IPS-NIHi7 (cell line): Measurements from ENCODE around the gene CIAO2B.
"Not testable (repeated sequence)": the region's sequence is repeated elsewhere in the genome, so short reads cannot be mapped to it uniquely, and the experiment has no call there.

Source experiments
- DNase-seq: peaks from one replicate; pipeline ENCODE4 v3.0.0; 2012; ENCODE audit warnings: mixed read lengths; ENCODE audit errors: extremely low spot score

Gene CIAO2B

GRCh38 chr16:66936889-66937554 is 2.8 kb upstream of the CIAO2B start:
- no peak for DNase-seq

GRCh38 chr16:66936462-66936861 is 2.3 kb upstream of the CIAO2B start:
- no peak for DNase-seq

- no peak for DNase-seq
Observed at GRCh38 chr16:66935314-66936011, 1.3 kb upstream of the CIAO2B start, which contains the start of gene CES2. TSS of gene CES2 (plus strand) at chr16:66935516. CDS start at chr16:66935636, 120 bp downstream.

DNA sequence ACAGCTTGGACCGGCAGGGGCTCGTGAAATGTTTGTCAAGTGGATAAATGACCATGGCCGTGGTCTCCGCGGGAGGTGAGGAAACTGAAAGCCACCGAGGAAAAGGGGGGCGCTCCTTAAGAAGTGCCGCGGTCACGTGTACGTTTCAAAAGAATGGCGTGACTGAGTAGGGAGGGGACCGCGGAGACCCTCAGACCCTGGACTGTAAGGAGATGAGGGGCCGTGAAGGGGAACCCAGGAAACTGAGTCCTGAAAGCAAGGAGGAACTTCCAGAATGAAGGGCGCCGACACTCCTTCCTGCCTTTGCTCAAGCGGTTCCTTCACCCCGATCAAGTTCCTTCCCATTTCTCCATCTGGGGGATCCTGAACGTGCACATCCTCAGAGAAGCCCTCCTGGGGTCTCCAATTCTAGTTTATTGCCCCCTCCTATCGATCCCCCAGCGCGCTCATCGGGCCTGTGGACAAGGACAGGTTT is 674 bp upstream of the CIAO2B start:
- not testable (repeated sequence) for DNase-seq

DNA sequence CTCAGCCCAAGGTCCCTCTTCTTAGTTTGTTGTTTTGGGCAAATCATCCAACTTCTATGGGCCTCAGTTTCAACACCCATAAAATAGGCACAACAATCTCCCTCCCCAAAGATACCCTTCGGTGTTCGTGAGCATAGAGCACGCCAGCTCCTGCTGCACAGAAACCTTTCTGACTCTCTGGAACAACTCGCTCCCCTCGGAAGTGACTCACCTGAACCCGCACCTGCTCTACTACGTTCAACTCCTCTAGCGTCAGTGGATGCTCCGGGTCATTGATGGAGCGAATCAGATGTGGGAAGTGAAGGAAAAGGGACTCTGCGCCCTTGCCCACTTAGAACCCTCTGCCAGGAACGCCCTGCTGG is 445 bp downstream of the CIAO2B start:
- no peak for DNase-seq

GRCh38 chr16:66932076-66932475 is 2.1 kb downstream of the CIAO2B start:
- no peak for DNase-seq

DNA sequence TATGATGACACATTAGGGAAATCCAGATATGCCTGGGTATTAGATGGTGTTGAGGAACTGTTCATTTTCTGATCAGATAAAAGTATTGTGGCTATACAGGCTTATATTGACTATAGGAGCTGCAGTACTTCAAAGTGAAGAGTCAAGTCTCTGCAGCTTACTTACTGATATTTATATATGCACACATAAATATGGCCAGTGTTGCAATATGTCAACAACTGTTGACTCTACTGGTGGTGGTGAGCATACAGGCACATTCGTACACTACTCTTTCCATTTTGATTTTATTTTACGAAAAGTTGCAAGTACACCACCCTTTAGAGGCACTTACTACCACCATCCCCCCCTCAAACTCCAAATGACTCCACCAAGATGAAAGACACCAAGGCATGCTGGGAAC is 2.5 kb downstream of the CIAO2B start:
- DNase-seq, result no peak

GRCh38 chr16:66930189-66930588 is 4.0 kb downstream of the CIAO2B start:
- DNase-seq, result no peak

GRCh38 chr16:66928702-66929388 is 5.4 kb downstream of the CIAO2B start:
- peak; percentile 65 for DNase-seq

- DNase-seq, result no peak
Observed at GRCh38 chr16:66927918-66928649, 6.1 kb downstream of the CIAO2B start.

GRCh38 chr16:66926961-66927436 is 7.2 kb downstream of the CIAO2B start:
- no peak for DNase-seq

- no peak for DNase-seq
Observed at GRCh38 chr16:66926171-66926947, 7.8 kb downstream of the CIAO2B start.

DNA sequence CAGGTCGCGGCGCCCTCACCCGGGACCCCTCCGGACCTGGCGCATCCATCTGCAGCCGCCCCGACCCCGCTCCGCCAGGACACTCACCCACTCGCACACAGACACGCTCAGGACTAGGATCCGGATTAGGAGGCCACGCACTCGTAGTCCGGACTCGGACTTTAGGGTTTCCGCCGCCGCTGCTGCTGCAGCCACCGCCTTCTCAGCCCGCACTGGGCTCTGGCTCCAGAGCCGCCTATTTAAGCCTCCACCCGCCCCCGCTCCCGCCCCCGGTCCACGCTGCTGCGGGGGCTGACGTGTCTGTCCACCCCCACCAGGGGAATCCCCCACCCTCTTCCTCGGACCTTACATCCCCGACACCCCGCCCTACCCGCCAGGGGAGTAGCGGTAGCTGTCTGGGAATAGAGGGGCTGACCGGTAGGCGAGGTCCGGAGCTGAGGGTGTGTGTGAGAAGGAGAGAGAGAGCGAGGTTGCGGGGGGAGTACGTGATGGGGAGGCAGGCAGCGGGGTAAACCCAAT is 8.8 kb downstream of the CIAO2B start, which contains the start of gene RRAD:
RRAD (minus strand) TSS at position 214 of the 519 bp plus-strand sequence. CDS start 356 bp downstream, outside the sequence.
- DNase-seq, result peak; percentile 54

DNA sequence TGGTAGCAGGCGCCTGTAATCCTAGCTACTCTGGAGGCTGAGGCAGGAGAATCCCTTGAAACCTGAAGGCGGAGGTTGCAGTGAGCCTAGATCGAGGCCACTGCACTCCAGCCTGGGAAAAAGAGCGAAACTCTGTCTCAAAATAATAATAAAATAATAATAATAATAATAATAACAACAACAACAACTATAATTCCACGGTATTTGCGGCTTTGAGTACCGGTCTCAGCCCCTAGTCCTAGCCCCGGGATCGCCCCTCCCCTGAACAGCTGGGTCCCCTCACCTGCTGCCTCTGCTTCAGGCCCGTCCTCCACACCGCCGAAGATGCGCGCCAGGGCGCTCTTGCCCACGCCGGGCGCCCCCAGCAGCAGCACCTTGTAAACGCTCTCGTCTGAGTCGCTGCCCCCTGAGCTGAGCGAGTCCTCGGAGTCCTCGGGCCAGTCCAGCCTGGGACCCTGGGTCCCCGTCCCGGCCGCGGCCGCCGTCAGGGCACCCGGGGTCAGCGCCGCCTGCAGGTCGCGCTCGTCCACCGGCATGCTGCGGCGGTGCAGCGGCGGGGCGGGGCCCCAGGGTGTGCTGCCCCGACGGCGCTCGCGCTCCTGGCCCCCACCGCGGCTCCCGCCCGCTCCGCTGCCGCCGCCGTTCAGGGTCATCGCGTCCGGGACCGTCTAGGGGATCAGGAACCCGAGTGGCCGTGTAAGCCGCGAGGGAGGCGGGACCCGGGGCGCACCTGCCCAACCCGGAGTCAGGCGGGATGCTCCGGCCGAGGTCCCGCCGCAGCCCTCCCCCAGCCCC is 9.5 kb downstream of the CIAO2B start:
- DNase-seq, result peak; percentile 91

DNA sequence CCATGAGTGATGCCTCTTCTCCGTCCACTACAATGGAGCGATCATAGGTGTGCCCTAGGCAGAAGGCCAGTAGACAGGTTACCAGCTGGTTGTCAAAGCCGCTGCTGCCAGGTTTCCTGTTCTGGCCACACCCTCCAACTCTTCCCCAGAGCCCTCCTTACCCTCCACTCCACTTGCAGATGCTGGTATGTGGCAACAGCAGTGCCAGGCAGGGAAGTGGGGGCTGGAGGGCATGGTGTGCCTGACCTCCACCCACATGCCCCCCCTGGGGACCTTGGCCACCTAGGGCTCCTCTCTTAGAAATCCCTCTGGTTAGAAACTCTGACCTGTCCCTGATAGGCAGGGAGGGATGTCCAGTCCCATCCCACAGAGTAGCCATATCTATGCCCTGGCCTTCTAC is 10.3 kb downstream of the CIAO2B start:
- no peak for DNase-seq

DNA sequence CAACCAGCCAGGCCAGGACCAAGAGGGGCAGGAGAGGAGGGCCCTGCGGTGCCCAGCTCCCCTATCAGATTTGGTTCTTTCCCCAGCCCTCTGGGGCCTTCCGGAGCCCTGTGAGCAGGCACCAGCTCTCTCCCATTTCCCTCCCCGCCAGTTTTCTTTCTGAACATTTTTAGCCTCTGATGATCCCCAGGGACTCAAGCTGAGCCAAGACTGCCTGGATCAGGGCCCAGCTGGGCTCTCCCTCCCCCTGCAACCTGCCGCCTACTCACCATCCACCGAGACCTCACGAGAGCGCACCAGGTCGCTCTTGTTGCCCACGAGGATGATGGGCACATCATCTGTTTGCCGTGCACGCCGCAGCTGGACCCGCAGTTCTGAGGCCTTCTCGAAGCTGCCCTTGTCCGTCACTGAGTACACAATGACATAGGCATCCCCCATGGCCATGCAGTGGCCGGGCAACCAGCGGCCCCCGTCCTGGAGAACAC is 10.9 kb downstream of the CIAO2B start:
- DNase-seq, result no peak

GRCh38 chr16:66921729-66922450 is 12.3 kb downstream of the CIAO2B start:
- no peak for DNase-seq

GRCh38 chr16:66920924-66921680 is 13.1 kb downstream of the CIAO2B start:
- no peak for DNase-seq

DNA sequence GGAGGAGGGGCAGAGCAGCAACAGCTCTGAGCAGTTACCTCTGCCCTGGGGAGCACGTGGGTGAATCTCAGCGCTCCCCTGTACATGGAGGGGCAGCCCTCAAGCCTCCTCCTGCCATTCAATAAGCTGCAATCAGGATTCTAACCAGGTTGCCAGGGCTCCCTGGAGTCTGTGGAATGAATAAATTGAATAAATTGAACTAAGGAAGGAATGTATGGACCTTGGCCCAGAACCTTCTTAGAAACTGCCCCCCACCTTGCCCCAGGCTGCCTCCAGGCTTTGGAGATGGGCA is 14.0 kb downstream of the CIAO2B start:
- no peak for DNase-seq
